Measurements from ENCODE around the gene ERN2. TPM values are rescaled to one million over a fixed set of nuclear protein-coding genes. Genes with fewer than 3 reads are reported as not detected.

Gene ERN2
- total RNA-seq, 4 donors from 2014 or later = 70.1 to 149 (median 92.3) TPM

DNA sequence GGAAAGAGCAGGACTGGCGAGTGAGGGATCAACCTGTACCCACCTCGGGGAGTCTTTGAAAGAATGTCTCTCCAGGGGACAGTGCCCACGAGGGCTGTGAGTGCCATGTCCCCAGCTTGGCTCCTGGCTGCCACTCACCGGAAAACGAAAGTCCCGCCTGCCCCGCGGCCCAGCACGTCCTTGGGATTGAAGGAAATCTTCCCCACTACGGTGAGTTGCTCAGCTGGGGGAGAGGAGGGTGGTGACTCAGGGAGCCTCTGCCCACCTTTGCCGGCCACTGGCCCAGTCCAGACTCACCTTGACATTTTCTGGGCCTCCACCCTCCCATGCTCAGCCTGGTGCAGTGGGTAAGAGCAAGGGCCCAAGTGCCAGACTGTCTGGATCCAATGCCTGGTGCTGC, 17.3 kb downstream of the ERN2 start:
- Histone ChIP-seq H3K4me1 (peaks cover 0 to 8% (median 2%) of the 10 kb centered on the region in 4 donors), H3K4me3 (no peak overlapping the region), H3K27me3 (no peaks in the 10 kb centered on the region), H3K9me3 (no peaks in the 10 kb centered on the region), H3K27ac (no peak overlapping the region), H3K36me3 (peaks cover 0 to 14% (median 0%) of the 10 kb centered on the region in 3 donors)
- no peak for DNase-seq
- TF ChIP-seq, protein P1, sequence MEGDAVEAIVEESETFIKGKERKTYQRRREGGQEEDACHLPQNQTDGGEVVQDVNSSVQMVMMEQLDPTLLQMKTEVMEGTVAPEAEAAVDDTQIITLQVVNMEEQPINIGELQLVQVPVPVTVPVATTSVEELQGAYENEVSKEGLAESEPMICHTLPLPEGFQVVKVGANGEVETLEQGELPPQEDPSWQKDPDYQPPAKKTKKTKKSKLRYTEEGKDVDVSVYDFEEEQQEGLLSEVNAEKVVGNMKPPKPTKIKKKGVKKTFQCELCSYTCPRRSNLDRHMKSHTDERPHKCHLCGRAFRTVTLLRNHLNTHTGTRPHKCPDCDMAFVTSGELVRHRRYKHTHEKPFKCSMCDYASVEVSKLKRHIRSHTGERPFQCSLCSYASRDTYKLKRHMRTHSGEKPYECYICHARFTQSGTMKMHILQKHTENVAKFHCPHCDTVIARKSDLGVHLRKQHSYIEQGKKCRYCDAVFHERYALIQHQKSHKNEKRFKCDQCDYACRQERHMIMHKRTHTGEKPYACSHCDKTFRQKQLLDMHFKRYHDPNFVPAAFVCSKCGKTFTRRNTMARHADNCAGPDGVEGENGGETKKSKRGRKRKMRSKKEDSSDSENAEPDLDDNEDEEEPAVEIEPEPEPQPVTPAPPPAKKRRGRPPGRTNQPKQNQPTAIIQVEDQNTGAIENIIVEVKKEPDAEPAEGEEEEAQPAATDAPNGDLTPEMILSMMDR (IDR thresholded peaks at IDR 0.05) = no peak
- TF ChIP-seq POLR2A (IDR thresholded peaks at IDR 0.05) = no peak

DNA sequence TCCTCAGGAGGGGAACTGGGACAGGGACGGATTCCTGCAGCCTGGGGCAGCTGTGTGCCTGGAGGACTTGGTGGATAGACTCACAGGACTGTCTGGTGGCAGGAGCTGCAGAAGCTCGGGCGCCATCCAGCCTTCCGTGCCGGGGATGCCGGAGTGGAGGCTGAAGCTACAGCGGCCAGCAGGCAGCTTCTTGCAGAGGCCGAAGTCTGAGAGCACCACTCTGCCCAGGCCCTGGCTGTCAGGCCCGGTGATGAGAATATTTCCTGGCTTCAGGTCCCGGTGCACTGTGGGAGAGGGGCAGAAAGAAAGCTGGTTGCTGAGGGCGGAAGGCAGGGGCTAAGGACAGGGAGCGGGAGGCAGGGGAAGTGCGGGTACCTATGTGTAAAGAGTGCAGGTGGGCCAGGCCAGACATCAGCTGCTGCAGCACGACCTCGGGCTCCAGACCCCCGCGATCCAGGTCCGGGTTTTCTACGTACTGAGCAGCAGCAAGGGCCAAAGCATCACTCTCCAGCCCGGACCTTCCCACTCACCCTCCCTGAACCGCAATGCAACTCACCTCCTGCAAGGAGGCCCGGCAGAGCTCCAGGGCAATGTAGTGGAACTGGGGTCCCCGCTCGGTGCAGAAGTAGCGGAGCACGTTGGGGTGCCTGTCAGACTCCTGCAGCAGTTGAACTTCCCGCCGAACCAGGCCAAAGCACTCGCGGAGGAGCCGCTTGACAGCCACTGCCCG, 18.2 kb downstream of the ERN2 start:
- no peak for DNase-seq
- Histone ChIP-seq H3K36me3 (peaks cover 0 to 23% (median 0%) of the 10 kb centered on the region in 3 donors), H3K27ac (no peak overlapping the region), H3K9me3 (no peaks in the 10 kb centered on the region), H3K4me3 (no peak overlapping the region), H3K27me3 (no peaks in the 10 kb centered on the region), H3K4me1 (peaks cover 0 to 8% (median 0%) of the 10 kb centered on the region in 4 donors)
- no peak for TF ChIP-seq POLR2A (IDR thresholded peaks at IDR 0.05)
- TF ChIP-seq, protein P1 (IDR thresholded peaks at IDR 0.05) = no peak

DNA sequence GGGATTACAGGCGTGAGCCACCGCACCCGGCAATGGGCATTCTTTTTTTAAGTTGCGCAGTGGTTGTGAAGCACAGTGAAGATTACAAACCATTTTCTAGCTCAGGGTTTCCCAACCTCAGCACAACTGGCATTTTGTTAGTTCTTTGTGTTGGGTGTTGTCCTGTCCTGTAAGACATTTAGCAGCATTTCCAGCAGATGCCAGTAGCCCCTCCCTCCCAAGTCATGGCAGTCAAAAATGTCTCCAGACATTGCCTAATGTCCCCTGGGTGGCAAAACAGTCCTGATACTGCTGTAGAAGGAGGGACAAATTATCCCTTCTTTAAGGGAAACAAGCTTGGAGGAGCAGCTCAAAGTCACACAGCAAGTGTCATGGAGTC, 18.8 kb downstream of the ERN2 start:
- Histone ChIP-seq H3K4me3 (no peak overlapping the region), H3K4me1 (peaks cover 0 to 6% (median 0%) of the 10 kb centered on the region in 4 donors), H3K36me3 (peaks cover 0 to 29% (median 0%) of the 10 kb centered on the region in 3 donors), H3K27me3 (no peaks in the 10 kb centered on the region), H3K9me3 (no peaks in the 10 kb centered on the region), H3K27ac (no peak overlapping the region)
- no peak for DNase-seq
- TF ChIP-seq, protein P1 (IDR thresholded peaks at IDR 0.05) = no peak
- no peak for TF ChIP-seq POLR2A (IDR thresholded peaks at IDR 0.05)

DNA sequence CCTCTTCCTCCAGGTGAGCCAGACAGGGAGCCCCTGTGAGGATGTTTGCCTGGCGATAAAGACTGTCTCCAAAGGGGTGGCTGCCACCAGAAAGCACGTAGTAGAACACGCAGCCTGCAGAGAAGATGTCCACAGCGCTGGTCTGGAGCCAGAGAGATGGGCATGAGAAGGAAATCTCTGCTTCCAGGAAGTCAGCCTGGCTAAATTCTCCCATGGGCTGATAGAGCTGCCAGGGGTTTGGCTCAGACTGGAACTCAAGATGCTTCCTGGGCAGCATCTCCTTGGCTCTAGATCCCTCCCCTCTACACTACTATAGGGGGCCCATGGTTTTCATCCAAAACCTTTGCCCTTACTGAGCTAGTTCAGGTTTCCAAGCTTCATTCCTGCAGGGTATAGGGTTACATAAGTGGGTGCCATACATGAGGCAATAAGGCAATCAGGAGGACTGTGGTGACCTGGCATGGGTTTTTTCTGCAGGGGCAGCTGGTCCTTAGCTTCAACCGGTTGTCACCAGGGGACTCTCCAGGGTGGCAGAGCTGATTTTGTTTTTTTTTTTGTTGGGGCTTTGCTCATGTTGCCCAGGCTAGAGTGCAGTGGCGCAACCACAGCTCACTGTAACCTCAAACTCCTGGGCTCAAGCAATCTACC, 20.7 kb downstream of the ERN2 start:
- Histone ChIP-seq H3K4me3 (no peak overlapping the region), H3K36me3 (peaks cover 0 to 43% (median 0%) of the 10 kb centered on the region in 3 donors), H3K27ac (no peak overlapping the region), H3K9me3 (no peaks in the 10 kb centered on the region), H3K27me3 (no peaks in the 10 kb centered on the region), H3K4me1 (no peaks in the 10 kb centered on the region)
- no peak for DNase-seq
- TF ChIP-seq, protein P1 (IDR thresholded peaks at IDR 0.05) = no peak
- no peak for TF ChIP-seq POLR2A (IDR thresholded peaks at IDR 0.05)

DNA sequence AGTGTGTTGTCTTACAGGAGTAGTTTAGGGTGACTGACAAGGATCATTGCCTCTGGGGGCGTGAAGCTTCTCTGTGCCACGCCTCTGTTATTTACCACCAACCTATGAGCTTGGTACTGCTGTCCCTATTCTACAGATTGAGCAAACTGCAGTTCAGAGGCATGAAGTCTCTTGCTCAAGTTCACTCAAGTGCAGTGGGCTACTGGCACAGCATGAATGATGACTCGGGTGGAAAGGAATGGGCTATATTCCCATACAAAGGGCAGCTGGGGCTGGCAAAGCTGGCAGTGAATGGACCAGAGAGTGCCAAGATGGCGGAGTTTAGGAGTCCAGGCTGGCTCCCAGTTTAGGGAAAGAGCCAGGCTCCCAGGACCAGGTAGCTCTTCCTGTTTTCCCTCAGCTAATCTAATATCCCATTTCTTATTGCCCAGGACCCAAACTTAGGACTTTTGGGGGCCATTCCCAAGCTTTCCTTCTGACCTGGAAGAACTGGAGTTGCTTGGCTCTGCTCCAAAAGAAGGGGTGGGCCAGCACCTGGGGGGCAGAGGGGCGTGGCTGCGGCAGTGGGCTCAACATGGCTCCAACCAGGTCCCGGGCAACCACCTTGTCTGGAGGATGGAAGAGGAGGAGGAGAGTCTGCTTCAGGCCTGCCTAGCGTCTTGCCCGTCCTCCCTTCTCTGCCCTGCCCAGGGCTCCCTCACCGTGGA, 21.4 kb downstream of the ERN2 start:
- no peak for TF ChIP-seq POLR2A (IDR thresholded peaks at IDR 0.05)
- TF ChIP-seq, protein P1 (IDR thresholded peaks at IDR 0.05) = no peak
- no peak for DNase-seq
- Histone ChIP-seq H3K4me3 (no peak overlapping the region), H3K4me1 (no peaks in the 10 kb centered on the region), H3K36me3 (peaks cover 0 to 48% (median 0%) of the 10 kb centered on the region in 3 donors), H3K9me3 (no peaks in the 10 kb centered on the region), H3K27me3 (no peaks in the 10 kb centered on the region), H3K27ac (no peak overlapping the region)

All from Peyer's patch (tissue), 4 donors.